Stimulated activated effector memory CD8-positive, alpha-beta T cell treated with anti-CD3 and anti-CD28 coated beads, Interleukin-12 subunit alpha, Interleukin-12 subunit beta, amount 100 ng/mL, for 72 hours (primary cell): ENCODE data around the gene CHST14.

ENCODE experiments used
- ATAC-seq: fragments of 150-1000 bp; cut with Tn5 transposase; 2 replicates; pipeline ENCODE4 v1.10.0; 2021
- DNase-seq, 2 donors: peaks; one replicate each; pipeline ENCODE4 v3.0.0; 2021 to 2022; ENCODE audit warnings: low spot score in 2 of 2
- H3K27ac Mint-ChIP-seq: one replicate; pipeline ENCODE4 v1.8.0; 2022; ENCODE audit warnings: mild to moderate bottlenecking, mixed read lengths
- H3K36me3 Mint-ChIP-seq: one replicate; pipeline ENCODE4 v1.8.0; 2022; ENCODE audit warnings: mild to moderate bottlenecking, mixed read lengths
- H3K4me1 Mint-ChIP-seq: one replicate; pipeline ENCODE4 v1.8.0; 2022; ENCODE audit warnings: mixed read lengths
- H3K4me3 Mint-ChIP-seq: one replicate; pipeline ENCODE4 v1.8.0; 2022; ENCODE audit warnings: mild to moderate bottlenecking, mixed read lengths
- H3K9me3 Mint-ChIP-seq: one replicate; pipeline ENCODE4 v1.8.0; 2022; ENCODE audit warnings: mixed read lengths

The CHST14 gene

DNA sequence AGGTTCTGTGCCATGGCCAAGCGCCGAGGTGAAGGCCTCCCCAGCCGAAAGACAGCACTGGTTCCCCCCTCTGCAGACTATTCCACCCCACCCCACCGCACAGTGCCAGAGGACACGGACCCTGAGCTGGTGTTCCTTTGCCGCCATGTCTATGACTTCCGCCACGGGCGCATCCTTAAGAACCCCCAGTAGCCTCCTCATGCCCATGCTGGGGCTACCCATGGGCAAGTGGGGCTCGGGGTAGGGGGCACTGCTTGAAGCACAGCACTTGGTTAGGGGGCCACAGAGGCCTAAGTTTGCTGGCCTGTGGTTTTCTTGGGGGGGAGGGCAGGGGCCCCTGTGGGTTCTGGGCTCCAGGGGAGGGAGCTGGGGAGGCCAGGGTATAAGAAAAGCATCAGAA is 4.8 kb upstream of the CHST14 start:
- DNase-seq (no peak), ATAC-seq (no peak)
- H3K27ac Mint-ChIP-seq = peak overlapping the region; percentile 52
- H3K4me3 Mint-ChIP-seq = no peak overlapping the region
- no peaks in the 10 kb centered on the region for H3K9me3 Mint-ChIP-seq
- peaks cover 22% of the 10 kb centered on the region for H3K36me3 Mint-ChIP-seq
- peaks cover 6% of the 10 kb centered on the region for H3K4me1 Mint-ChIP-seq

GRCh38 chr15:40466426-40467260 is 4.1 kb upstream of the CHST14 start:
- DNase-seq = no peak
- no peak for ATAC-seq
- no peaks in the 10 kb centered on the region for H3K9me3 Mint-ChIP-seq
- H3K27ac Mint-ChIP-seq = peak overlapping the region; percentile 87
- H3K4me1 Mint-ChIP-seq = peaks cover 8% of the 10 kb centered on the region
- H3K36me3 Mint-ChIP-seq = peaks cover 22% of the 10 kb centered on the region
- no peak overlapping the region for H3K4me3 Mint-ChIP-seq

GRCh38 chr15:40467261-40467615 is 3.5 kb upstream of the CHST14 start:
- ATAC-seq (no peak), DNase-seq (no peak)
- Mint-ChIP-seq H3K9me3 (no peaks in the 10 kb centered on the region), H3K36me3 (peaks cover 22% of the 10 kb centered on the region), H3K4me3 (no peak overlapping the region), H3K27ac (peak overlapping the region; percentile 87), H3K4me1 (peaks cover 14% of the 10 kb centered on the region)

GRCh38 chr15:40468898-40469331 is 1.9 kb upstream of the CHST14 start:
- DNase-seq (no peak), ATAC-seq (no peak)
- Mint-ChIP-seq H3K4me3 (no peak overlapping the region), H3K27ac (peak overlapping the region; percentile 7), H3K4me1 (peaks cover 15% of the 10 kb centered on the region), H3K36me3 (peaks cover 12% of the 10 kb centered on the region), H3K9me3 (no peaks in the 10 kb centered on the region)

GRCh38 chr15:40469776-40470390 is 901 bp upstream of the CHST14 start:
- H3K27ac Mint-ChIP-seq = peak overlapping the region; percentile 7
- H3K4me3 Mint-ChIP-seq = peak overlapping the region; percentile 38
- peaks cover 15% of the 10 kb centered on the region for H3K4me1 Mint-ChIP-seq

DNA sequence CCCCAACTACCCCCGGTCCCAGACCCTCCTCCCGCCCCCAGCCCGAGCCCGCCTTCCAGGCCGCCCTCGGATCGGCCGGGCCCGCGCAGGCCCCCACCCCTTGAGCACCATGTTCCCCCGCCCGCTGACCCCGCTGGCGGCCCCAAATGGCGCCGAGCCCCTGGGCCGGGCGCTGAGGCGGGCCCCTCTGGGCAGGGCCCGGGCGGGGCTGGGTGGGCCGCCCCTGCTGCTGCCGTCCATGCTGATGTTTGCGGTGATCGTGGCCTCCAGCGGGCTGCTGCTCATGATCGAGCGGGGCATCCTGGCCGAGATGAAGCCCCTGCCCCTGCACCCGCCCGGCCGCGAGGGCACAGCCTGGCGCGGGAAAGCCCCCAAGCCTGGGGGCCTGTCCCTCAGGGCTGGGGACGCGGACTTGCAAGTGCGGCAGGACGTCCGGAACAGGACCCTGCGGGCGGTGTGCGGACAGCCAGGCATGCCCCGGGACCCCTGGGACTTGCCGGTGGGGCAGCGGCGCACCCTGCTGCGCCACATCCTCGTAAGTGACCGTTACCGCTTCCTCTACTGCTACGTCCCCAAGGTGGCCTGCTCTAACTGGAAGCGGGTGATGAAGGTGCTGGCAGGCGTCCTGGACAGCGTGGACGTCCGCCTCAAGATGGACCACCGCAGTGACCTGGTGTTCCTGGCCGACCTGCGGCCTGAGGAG is 472 bp downstream of the CHST14 start:
- Mint-ChIP-seq H3K4me1 (peaks cover 15% of the 10 kb centered on the region), H3K4me3 (peak overlapping the region; percentile 83), H3K9me3 (no peaks in the 10 kb centered on the region), H3K36me3 (peaks cover 5% of the 10 kb centered on the region), H3K27ac (peak overlapping the region; percentile 92)
- ATAC-seq (peak; percentile 62), DNase-seq (peak; percentile 27 to 67)

More at GRCh38 chr15:40469776-40470390, 901 bp upstream of the CHST14 start:
- no peak for ATAC-seq
- H3K9me3 Mint-ChIP-seq = no peaks in the 10 kb centered on the region
- no peak for DNase-seq
- peaks cover 11% of the 10 kb centered on the region for H3K36me3 Mint-ChIP-seq

GRCh38 chr15:40471808-40472150 is 995 bp downstream of the CHST14 start:
- Mint-ChIP-seq H3K27ac (peak overlapping the region; percentile 92), H3K9me3 (no peaks in the 10 kb centered on the region), H3K4me1 (peaks cover 10% of the 10 kb centered on the region), H3K4me3 (peak overlapping the region; percentile 83), H3K36me3 (peaks cover under 1% of the 10 kb centered on the region)
- ATAC-seq = peak; percentile 27
- no peak for DNase-seq

DNA sequence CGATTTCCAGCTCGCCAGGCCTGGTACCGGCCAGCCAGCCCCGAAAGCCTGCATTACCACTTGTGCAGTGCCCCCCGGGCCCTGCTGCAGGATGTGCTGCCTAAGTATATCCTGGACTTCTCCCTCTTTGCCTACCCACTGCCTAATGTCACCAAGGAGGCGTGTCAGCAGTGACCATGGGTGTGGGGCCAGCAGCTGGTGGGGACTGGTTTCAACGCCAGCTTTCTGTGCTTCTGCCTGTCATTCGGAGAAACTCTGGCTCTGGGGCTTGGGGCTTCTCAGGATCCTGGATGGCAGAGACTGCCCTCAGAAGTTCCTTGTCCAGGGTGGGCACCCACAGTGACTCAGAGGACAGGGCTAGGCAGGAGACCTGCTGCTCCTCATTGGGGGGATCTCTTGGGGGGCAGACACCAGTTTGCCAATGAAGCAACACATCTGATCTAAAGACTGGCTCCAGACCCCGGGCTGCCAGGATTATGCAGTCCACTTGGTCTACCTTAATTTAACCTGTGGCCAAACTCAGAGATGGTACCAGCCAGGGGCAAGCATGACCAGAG is 1.5 kb downstream of the CHST14 start:
- no peak for ATAC-seq
- Mint-ChIP-seq H3K9me3 (no peaks in the 10 kb centered on the region), H3K4me3 (peak overlapping the region; percentile 83), H3K27ac (peak overlapping the region; percentile 92), H3K36me3 (no peaks in the 10 kb centered on the region), H3K4me1 (peaks cover 9% of the 10 kb centered on the region)
- no peak for DNase-seq

GRCh38 chr15:40474581-40474980 is 3.8 kb downstream of the CHST14 start:
- no peak for ATAC-seq
- peaks cover 9% of the 10 kb centered on the region for H3K4me1 Mint-ChIP-seq
- H3K36me3 Mint-ChIP-seq = no peaks in the 10 kb centered on the region
- no peaks in the 10 kb centered on the region for H3K9me3 Mint-ChIP-seq
- peak overlapping the region; percentile 32 for H3K27ac Mint-ChIP-seq
- no peak for DNase-seq
- H3K4me3 Mint-ChIP-seq = no peak overlapping the region

GRCh38 chr15:40477642-40478327 is 7.0 kb downstream of the CHST14 start:
- no peaks in the 10 kb centered on the region for H3K4me1 Mint-ChIP-seq
- H3K27ac Mint-ChIP-seq = peak overlapping the region; percentile 6
- no peaks in the 10 kb centered on the region for H3K9me3 Mint-ChIP-seq
- ATAC-seq (no peak), DNase-seq (no peak)
- H3K4me3 Mint-ChIP-seq = no peak overlapping the region
- H3K36me3 Mint-ChIP-seq = no peaks in the 10 kb centered on the region

DNA sequence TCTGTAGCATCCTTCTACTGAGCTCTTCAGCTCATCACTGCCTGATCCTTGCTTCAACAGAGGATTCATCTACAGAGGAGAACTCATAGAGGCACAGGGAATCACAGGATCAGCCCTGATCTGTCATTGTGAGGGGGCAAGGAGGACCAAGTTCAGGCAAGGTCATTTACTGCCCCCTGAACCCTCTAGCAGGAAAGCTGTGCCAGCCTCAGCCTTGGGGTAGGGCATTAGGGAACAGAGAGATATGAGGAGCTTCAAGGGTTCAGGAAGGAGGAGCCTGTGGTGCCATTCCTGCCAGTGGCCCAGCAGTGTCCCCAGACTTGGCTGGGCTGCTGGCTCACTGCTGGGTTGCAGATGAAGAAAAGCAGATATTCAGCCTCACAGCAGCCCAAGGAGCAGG is 8.2 kb downstream of the CHST14 start:
- H3K27ac Mint-ChIP-seq = no peak overlapping the region
- ATAC-seq (no peak), DNase-seq (no peak)
- H3K36me3 Mint-ChIP-seq = no peaks in the 10 kb centered on the region
- no peaks in the 10 kb centered on the region for H3K4me1 Mint-ChIP-seq
- no peak overlapping the region for H3K4me3 Mint-ChIP-seq
- no peaks in the 10 kb centered on the region for H3K9me3 Mint-ChIP-seq

GRCh38 chr15:40481341-40482074 is 10.7 kb downstream of the CHST14 start:
- no peaks in the 10 kb centered on the region for H3K36me3 Mint-ChIP-seq
- H3K4me1 Mint-ChIP-seq = no peaks in the 10 kb centered on the region
- H3K4me3 Mint-ChIP-seq = no peak overlapping the region
- H3K27ac Mint-ChIP-seq = no peak overlapping the region
- ATAC-seq = no peak
- H3K9me3 Mint-ChIP-seq = no peaks in the 10 kb centered on the region
- no peak for DNase-seq

- DNase-seq (no peak), ATAC-seq (no peak)
- no peak overlapping the region for H3K27ac Mint-ChIP-seq
- no peak overlapping the region for H3K4me3 Mint-ChIP-seq
- H3K9me3 Mint-ChIP-seq = no peaks in the 10 kb centered on the region
- no peaks in the 10 kb centered on the region for H3K4me1 Mint-ChIP-seq
- no peaks in the 10 kb centered on the region for H3K36me3 Mint-ChIP-seq
Measured at GRCh38 chr15:40483919-40484318, 13.1 kb downstream of the CHST14 start.

GRCh38 chr15:40486066-40486770 is 15.4 kb downstream of the CHST14 start:
- no peaks in the 10 kb centered on the region for H3K4me1 Mint-ChIP-seq
- ATAC-seq (no peak), DNase-seq (no peak)
- no peaks in the 10 kb centered on the region for H3K9me3 Mint-ChIP-seq
- H3K27ac Mint-ChIP-seq = no peak overlapping the region
- H3K4me3 Mint-ChIP-seq = no peak overlapping the region
- no peaks in the 10 kb centered on the region for H3K36me3 Mint-ChIP-seq
